ENCODE results near the gene RAD51C.

DNA sequence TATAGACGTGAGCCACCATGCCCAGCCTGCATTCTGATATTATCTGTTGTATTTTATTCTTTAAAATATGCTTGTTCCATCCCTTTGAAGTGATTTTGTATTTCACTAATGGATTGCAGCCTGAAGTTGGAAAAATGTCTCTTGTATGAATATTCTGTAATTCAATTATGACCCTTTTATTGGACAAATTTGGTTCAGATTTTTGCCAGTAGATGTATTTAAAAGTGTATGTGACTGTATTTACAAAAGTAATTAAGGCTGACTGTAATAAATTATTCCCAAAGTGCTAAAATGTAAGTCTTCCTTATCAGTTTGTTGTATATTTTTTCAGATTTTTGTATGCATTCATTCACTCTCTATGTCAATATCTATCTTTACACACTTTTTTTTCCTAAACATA is 87.0 kb downstream of the RAD51C start:
- TF ChIP-seq POLR2A (conservative IDR thresholded peaks at IDR 0.05) (no peak), EZH2 (IDR thresholded peaks at IDR 0.05; ENCODE audit: borderline replicate concordance, low read depth, low read length) (no peak), RAD21 (CRISPR knock-in tag; conservative IDR thresholded peaks at IDR 0.05 in 1 of 2, IDR thresholded peaks at IDR 0.05 in 1 of 2) (no peak), NFRKB (IDR thresholded peaks at IDR 0.05; ENCODE audit: low read depth) (no peak), ZFP30 (CRISPR knock-in tag; IDR thresholded peaks at IDR 0.05; ENCODE audit: borderline replicate concordance) (no peak), RBM14 (IDR thresholded peaks at IDR 0.05; ENCODE audit: borderline replicate concordance, insufficient read depth, low read depth, low read length) (no peak), BHLHE40 (IDR thresholded peaks at IDR 0.05; ENCODE audit: low read length) (no peak)
- TF ChIP-seq, protein P1, sequence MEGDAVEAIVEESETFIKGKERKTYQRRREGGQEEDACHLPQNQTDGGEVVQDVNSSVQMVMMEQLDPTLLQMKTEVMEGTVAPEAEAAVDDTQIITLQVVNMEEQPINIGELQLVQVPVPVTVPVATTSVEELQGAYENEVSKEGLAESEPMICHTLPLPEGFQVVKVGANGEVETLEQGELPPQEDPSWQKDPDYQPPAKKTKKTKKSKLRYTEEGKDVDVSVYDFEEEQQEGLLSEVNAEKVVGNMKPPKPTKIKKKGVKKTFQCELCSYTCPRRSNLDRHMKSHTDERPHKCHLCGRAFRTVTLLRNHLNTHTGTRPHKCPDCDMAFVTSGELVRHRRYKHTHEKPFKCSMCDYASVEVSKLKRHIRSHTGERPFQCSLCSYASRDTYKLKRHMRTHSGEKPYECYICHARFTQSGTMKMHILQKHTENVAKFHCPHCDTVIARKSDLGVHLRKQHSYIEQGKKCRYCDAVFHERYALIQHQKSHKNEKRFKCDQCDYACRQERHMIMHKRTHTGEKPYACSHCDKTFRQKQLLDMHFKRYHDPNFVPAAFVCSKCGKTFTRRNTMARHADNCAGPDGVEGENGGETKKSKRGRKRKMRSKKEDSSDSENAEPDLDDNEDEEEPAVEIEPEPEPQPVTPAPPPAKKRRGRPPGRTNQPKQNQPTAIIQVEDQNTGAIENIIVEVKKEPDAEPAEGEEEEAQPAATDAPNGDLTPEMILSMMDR (IDR thresholded peaks at IDR 0.05 in 2 of 3, conservative IDR thresholded peaks at IDR 0.05 in 1 of 3; ENCODE audit: insufficient read depth in 2 of 3, low read depth in 1 of 3, low read length in 3 of 3): no peak

Data from K562 (cell line).